Large intestine (tissue), 3 donors: Measurements from ENCODE around the gene GNG13. TPM values are rescaled to one million over a fixed set of nuclear protein-coding genes. Genes with fewer than 3 reads are reported as not detected.
A peak's percentile ranks its signal among the peaks of the same experiment; 100 is the strongest.

Experiments used
- DNase-seq, 2 donors: peaks; one replicate each; pipeline versions ENCODE4 v3.0.0 to v3.0.0-alpha.2; 2013
- H3K27ac ChIP-seq: one replicate; pipeline ENCODE4 v1.5.1; 2013; ENCODE audit warnings: low read length
- H3K27me3 ChIP-seq: 2 replicates; pipeline ENCODE4 v1.6.1; 2013; ENCODE audit warnings: low read length; ENCODE audit not compliant: control insufficient read depth, insufficient read depth
- H3K36me3 ChIP-seq: 2 replicates; pipeline ENCODE4 v1.6.1; 2013; ENCODE audit warnings: low read length; ENCODE audit not compliant: control insufficient read depth, insufficient read depth
- H3K4me1 ChIP-seq: one replicate; pipeline ENCODE4 v1.6.1; 2013; ENCODE audit warnings: low read length; ENCODE audit not compliant: control insufficient read depth, insufficient read depth
- H3K4me3 ChIP-seq: one replicate; pipeline ENCODE4 v1.5.1; 2013; ENCODE audit warnings: low read length
- H3K9me3 ChIP-seq: one replicate; pipeline ENCODE4 v1.6.1; 2013; ENCODE audit warnings: mild to moderate bottlenecking, low read depth, low read length, moderate library complexity; ENCODE audit not compliant: control insufficient read depth
- WGBS: methylation state at CpG from one replicate; pipeline ENCODE4 v1.1.5; 2013; ENCODE audit warnings: low lambda C conversion rate; ENCODE audit not compliant: insufficient coverage; 5-methylcytosine and 5-hydroxymethylcytosine counted together
- polyA plus RNA-seq: library from polyadenylated mRNA; unstranded; fragments of 120-200 nt; gene quantifications from one replicate; pipeline ENCODE4 v1.2.1, GENCODE V29; 2013

GNG13 gene
- polyA plus RNA-seq, 1 donor: 0.81 TPM

DNA sequence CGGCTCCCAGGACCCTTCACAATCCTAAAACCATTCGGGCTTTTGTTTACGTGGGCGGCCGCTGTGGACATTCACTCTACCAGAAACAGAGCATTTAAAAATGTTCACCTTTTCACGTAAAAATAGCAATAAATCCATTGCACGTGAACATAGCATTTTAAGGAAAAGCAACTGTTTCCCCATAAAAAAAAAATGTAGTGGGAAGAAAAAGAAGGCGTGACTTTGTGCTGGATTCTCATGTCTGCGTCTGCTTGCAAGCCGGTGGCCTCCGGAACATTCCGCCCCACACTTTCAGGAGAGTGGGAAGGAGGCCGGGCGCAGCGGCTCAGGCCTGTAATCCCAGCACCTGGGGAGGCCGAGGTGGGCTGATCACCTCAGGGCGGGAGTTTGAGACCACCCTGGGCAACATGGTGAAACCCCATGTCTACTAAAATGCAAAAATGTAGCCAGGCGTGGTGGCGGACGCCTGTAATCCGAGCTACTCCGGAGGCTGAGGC lies 13.4 kb upstream of the GNG13 start:
- H3K36me3 ChIP-seq: no peaks in the 10 kb centered on the region
- 98% methylated on average over 5 of the region's 22 CpGs for WGBS
- no peak for DNase-seq
- H3K27me3 ChIP-seq: peaks cover 61% of the 10 kb centered on the region
- no peaks in the 10 kb centered on the region for H3K4me1 ChIP-seq
- H3K9me3 ChIP-seq: peaks cover 14% of the 10 kb centered on the region
- no peak overlapping the region for H3K27ac ChIP-seq
- H3K4me3 ChIP-seq: no peak overlapping the region

GRCh38 chr16:813204-813915 lies 12.8 kb upstream of the GNG13 start:
- H3K4me3 ChIP-seq: no peak overlapping the region
- DNase-seq: no peak
- no CpG with 5 or more reads among the region's 67 CpGs for WGBS
- peaks cover 14% of the 10 kb centered on the region for H3K9me3 ChIP-seq
- no peaks in the 10 kb centered on the region for H3K36me3 ChIP-seq
- no peak overlapping the region for H3K27ac ChIP-seq
- peaks cover 57% of the 10 kb centered on the region for H3K27me3 ChIP-seq
- H3K4me1 ChIP-seq: no peaks in the 10 kb centered on the region

- Histone ChIP-seq H3K27ac (no peak overlapping the region), H3K36me3 (no peaks in the 10 kb centered on the region), H3K9me3 (peaks cover 11% of the 10 kb centered on the region), H3K27me3 (peaks cover 33% of the 10 kb centered on the region), H3K4me1 (peaks cover 2% of the 10 kb centered on the region), H3K4me3 (peak overlapping the region; percentile 73)
- no peak for DNase-seq
- no CpG with 5 or more reads among the region's 19 CpGs for WGBS
These were observed 7.5 kb upstream of the GNG13 start for GRCh38 chr16:808085-808386.

- Histone ChIP-seq H3K27me3 (peaks cover 33% of the 10 kb centered on the region), H3K4me1 (peaks cover 2% of the 10 kb centered on the region), H3K9me3 (peaks cover 9% of the 10 kb centered on the region), H3K27ac (peak overlapping the region; percentile 84), H3K4me3 (peak overlapping the region; percentile 73), H3K36me3 (no peaks in the 10 kb centered on the region)
- peak; percentile 92 to 93 for DNase-seq
- WGBS: no CpG with 5 or more reads among the region's 80 CpGs
These were observed 7.0 kb upstream of the GNG13 start for GRCh38 chr16:807347-808084.

DNA sequence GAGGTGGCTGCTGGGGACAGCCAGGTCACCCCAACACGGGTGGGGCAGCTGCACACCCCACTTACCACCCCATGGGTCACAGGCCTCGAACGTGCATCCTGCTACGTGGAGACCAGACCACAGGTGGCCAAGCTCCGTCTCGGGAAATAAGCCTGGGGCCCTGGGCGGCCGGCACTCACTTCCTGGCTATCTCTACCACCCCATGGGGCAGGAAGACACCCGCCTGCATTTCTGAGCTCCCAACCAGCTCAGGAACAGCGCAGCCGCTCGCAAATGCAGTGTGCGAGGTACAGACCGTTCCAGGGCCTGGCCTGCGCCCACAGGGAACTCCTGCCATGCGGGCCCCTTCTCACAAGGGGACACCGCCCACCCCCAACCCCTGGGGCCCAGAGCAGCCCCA lies 4.9 kb upstream of the GNG13 start:
- no peaks in the 10 kb centered on the region for H3K36me3 ChIP-seq
- WGBS: no CpG with 5 or more reads among the region's 17 CpGs
- H3K27me3 ChIP-seq: peaks cover 45% of the 10 kb centered on the region
- peaks cover 5% of the 10 kb centered on the region for H3K9me3 ChIP-seq
- H3K4me3 ChIP-seq: no peak overlapping the region
- DNase-seq: no peak
- H3K4me1 ChIP-seq: peaks cover 2% of the 10 kb centered on the region
- H3K27ac ChIP-seq: no peak overlapping the region

DNA sequence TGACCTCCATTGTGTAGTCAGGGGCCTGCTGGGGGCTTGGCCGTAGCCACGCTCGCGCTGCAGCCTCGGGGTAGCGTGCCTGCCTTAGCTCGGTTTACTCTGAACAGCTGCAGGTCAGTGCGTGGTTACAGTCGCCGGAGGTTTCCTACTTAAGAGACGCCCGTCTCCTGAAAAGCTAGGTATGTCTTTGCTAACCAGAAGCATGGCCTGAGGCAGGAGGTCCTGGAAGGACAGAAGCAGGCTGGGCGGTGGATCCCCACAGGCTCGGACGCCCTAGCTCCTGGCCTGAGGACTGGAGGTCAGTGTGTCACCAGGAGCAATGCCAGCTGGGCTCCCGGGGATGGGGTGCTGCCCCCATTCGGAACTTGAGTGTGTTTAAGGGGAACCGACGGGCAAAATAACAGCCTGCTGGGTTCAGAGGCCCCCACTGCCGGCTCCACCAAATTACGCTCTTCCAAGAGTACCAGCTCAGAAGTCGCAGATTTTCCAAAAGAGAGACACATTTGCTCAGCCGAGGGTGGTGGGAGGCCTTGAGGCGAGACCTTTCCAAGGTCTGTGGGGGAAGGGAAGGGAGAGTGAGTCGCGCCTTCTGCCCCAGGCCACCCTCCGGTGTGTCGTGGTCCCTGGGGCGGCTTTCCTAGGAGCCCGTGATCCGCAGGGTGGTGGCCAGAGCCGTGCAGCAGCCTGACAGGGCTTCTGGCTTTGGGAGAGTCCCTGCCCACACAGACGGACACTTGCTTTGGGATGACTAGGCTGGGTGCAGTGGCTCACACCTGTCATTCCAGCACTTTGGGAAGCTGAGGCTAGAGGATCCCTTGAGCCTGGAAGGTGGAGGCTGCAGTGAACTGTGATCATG lies 3.9 kb upstream of the GNG13 start:
- no peak overlapping the region for H3K27ac ChIP-seq
- no peaks in the 10 kb centered on the region for H3K36me3 ChIP-seq
- DNase-seq: no peak
- WGBS: 90% methylated on average over 2 of the region's 33 CpGs
- peaks cover 2% of the 10 kb centered on the region for H3K4me1 ChIP-seq
- peaks cover 5% of the 10 kb centered on the region for H3K9me3 ChIP-seq
- H3K27me3 ChIP-seq: peaks cover 55% of the 10 kb centered on the region
- H3K4me3 ChIP-seq: no peak overlapping the region

DNA sequence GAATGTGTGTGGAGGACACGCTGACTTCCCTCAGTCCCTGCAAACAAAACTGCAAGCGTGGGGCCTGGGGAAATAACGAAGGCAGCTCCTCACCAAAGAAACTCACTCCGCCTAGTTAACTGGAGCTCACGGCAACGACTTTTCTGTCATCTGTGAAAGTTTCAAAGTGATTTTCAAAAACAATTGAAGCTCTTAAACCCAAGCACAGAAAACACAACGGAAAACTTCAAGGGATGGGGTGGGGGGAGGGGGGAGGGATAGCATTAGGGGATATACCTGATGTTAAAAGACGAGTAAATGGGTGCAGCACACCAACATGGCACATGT lies 3.2 kb upstream of the GNG13 start:
- Histone ChIP-seq H3K36me3 (no peaks in the 10 kb centered on the region), H3K4me3 (no peak overlapping the region), H3K27ac (no peak overlapping the region), H3K27me3 (peaks cover 62% of the 10 kb centered on the region), H3K4me1 (peaks cover 2% of the 10 kb centered on the region), H3K9me3 (peaks cover 5% of the 10 kb centered on the region)
- DNase-seq: no peak
- no CpG with 5 or more reads among the region's 8 CpGs for WGBS

- Histone ChIP-seq H3K4me3 (no peak overlapping the region), H3K4me1 (peaks cover 2% of the 10 kb centered on the region), H3K9me3 (peaks cover 5% of the 10 kb centered on the region), H3K36me3 (no peaks in the 10 kb centered on the region), H3K27me3 (peaks cover 63% of the 10 kb centered on the region), H3K27ac (no peak overlapping the region)
- no CpG with 5 or more reads among the region's 33 CpGs for WGBS
- no peak for DNase-seq
These were observed 2.6 kb upstream of the GNG13 start for GRCh38 chr16:802914-803753.

DNA sequence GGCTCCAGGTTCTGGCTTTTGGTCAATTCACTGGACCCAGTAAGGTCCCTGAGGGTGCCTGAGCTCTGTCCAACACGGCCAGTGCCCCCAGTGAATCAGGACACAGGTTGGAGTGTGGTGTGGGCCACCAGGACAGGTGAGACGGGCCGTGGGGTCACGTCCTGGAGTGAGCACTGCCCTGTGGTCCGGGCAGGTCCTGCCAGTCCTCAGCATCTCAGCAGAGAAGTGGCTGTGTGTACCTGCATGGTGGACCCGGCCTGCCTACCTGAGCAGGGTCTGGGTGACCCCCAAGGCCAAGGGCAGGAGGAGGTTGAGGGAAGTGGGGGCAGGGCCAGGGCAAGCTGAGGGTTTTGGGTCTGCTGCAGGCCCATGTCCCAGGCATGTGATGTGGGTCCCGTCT lies 1.9 kb upstream of the GNG13 start:
- WGBS: no CpG with 5 or more reads among the region's 7 CpGs
- no peak overlapping the region for H3K27ac ChIP-seq
- peaks cover 63% of the 10 kb centered on the region for H3K27me3 ChIP-seq
- H3K4me1 ChIP-seq: no peaks in the 10 kb centered on the region
- H3K9me3 ChIP-seq: peaks cover 2% of the 10 kb centered on the region
- no peak for DNase-seq
- no peak overlapping the region for H3K4me3 ChIP-seq
- H3K36me3 ChIP-seq: no peaks in the 10 kb centered on the region
